ENCODE results near the gene BRIP1.

Gene BRIP1

DNA sequence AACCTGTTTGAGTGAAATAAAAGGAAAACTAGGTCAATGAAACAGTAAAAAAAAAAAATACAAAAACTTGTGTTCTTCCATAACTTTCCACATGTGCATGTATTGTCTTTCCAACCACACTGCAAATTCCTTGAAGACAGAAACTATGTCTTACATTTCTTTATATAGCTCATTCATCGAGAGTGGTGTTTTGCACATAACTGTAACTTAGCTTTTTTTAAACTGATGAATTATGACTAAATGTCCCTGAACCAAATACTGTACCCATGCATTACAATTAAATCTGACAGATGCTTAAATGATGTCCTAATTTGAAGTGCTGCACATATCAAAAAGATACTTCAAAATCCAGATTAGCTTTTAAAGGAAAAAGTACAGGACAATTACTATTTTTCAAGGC, 50.1 kb downstream of the BRIP1 start:
- Histone ChIP-seq H3K4me3 (ENCODE audit: low read length) (no peak overlapping the region), H3K27ac (ENCODE audit: low read length) (no peak overlapping the region)
- no peak for TF ChIP-seq EZH2phosphoT487 (IDR thresholded peaks at IDR 0.05; ENCODE audit: low read depth)
- TF ChIP-seq, protein P1, sequence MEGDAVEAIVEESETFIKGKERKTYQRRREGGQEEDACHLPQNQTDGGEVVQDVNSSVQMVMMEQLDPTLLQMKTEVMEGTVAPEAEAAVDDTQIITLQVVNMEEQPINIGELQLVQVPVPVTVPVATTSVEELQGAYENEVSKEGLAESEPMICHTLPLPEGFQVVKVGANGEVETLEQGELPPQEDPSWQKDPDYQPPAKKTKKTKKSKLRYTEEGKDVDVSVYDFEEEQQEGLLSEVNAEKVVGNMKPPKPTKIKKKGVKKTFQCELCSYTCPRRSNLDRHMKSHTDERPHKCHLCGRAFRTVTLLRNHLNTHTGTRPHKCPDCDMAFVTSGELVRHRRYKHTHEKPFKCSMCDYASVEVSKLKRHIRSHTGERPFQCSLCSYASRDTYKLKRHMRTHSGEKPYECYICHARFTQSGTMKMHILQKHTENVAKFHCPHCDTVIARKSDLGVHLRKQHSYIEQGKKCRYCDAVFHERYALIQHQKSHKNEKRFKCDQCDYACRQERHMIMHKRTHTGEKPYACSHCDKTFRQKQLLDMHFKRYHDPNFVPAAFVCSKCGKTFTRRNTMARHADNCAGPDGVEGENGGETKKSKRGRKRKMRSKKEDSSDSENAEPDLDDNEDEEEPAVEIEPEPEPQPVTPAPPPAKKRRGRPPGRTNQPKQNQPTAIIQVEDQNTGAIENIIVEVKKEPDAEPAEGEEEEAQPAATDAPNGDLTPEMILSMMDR (IDR thresholded peaks at IDR 0.05; ENCODE audit: low read depth, low read length), result no peak

GRCh38 chr17:61812747-61813146, 50.6 kb downstream of the BRIP1 start:
- Histone ChIP-seq H2AFZ (ENCODE audit: low read depth, low read length) (no peak overlapping the region), H3K4me1 (ENCODE audit: low read length) (peaks cover 16% of the 10 kb centered on the region), H3K36me3 (replicated peaks; ENCODE audit: low read depth, low read length) (peaks cover 14% of the 10 kb centered on the region), H4K20me1 (ENCODE audit: insufficient read depth, low read length) (no peaks in the 10 kb centered on the region), H3K27me3 (ENCODE audit: low read depth, low read length) (no peaks in the 10 kb centered on the region), H3K4me2 (ENCODE audit: low read length) (no peak overlapping the region), H3K79me2 (ENCODE audit: low read length) (no peaks in the 10 kb centered on the region), H3K9ac (ENCODE audit: low read length) (no peak overlapping the region), H3K9me3 (ENCODE audit: insufficient read depth, low read length) (no peaks in the 10 kb centered on the region), H3K4me3 (ENCODE audit: low read length) (no peak overlapping the region), H3K27ac (ENCODE audit: low read length) (no peak overlapping the region)
- TF ChIP-seq, protein P1 (IDR thresholded peaks at IDR 0.05; ENCODE audit: low read depth, low read length), result no peak
- no peak for TF ChIP-seq EZH2phosphoT487 (IDR thresholded peaks at IDR 0.05; ENCODE audit: low read depth)

More for the DNA sequence above, 50.1 kb downstream of the BRIP1 start:
- Histone ChIP-seq H3K36me3 (replicated peaks; ENCODE audit: low read depth, low read length) (peaks cover 13% of the 10 kb centered on the region), H3K79me2 (ENCODE audit: low read length) (no peaks in the 10 kb centered on the region), H3K9ac (ENCODE audit: low read length) (no peak overlapping the region), H4K20me1 (ENCODE audit: insufficient read depth, low read length) (no peaks in the 10 kb centered on the region), H3K9me3 (ENCODE audit: insufficient read depth, low read length) (no peaks in the 10 kb centered on the region), H3K4me2 (ENCODE audit: low read length) (no peak overlapping the region), H3K27me3 (ENCODE audit: low read depth, low read length) (no peaks in the 10 kb centered on the region), H2AFZ (ENCODE audit: low read depth, low read length) (no peak overlapping the region), H3K4me1 (ENCODE audit: low read length) (peaks cover 16% of the 10 kb centered on the region)

DNA sequence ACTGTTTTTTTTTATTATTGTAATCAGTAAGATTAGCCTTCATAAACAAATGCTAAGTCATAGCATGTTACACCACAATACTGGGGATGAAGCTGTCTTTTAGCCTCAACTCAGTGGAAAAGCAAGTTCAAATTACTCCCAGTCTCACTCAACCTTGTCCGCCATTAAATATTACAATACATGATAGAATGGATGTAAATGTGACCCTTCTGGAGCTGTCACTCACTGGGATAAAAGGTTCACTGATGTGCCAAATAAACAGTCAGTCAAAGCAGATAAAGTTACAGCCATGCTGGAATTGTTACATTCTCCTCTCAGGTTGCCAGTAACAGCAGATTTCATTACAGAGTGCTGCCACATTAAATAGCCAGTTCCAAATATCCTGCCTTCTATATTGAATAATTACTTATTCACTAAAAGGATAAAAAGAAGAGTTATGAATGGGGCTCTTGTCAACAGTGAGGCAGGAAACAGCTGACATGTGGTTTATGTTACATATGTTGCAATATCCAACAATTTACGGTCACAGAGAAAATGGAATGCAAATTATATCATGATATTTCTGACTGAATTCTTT, 53.4 kb downstream of the BRIP1 start:
- Histone ChIP-seq H3K4me2 (ENCODE audit: low read length) (no peak overlapping the region), H3K27me3 (ENCODE audit: low read depth, low read length) (no peaks in the 10 kb centered on the region), H3K36me3 (replicated peaks; ENCODE audit: low read depth, low read length) (peaks cover 7% of the 10 kb centered on the region), H3K4me1 (ENCODE audit: low read length) (peaks cover 6% of the 10 kb centered on the region), H3K9ac (ENCODE audit: low read length) (no peak overlapping the region), H2AFZ (ENCODE audit: low read depth, low read length) (no peak overlapping the region), H3K4me3 (ENCODE audit: low read length) (no peak overlapping the region), H3K79me2 (ENCODE audit: low read length) (no peaks in the 10 kb centered on the region), H3K9me3 (ENCODE audit: insufficient read depth, low read length) (no peaks in the 10 kb centered on the region), H4K20me1 (ENCODE audit: insufficient read depth, low read length) (no peaks in the 10 kb centered on the region), H3K27ac (ENCODE audit: low read length) (no peak overlapping the region)
- TF ChIP-seq, protein P1 (IDR thresholded peaks at IDR 0.05; ENCODE audit: low read depth, low read length), result no peak
- TF ChIP-seq EZH2phosphoT487 (IDR thresholded peaks at IDR 0.05; ENCODE audit: low read depth), result no peak

DNA sequence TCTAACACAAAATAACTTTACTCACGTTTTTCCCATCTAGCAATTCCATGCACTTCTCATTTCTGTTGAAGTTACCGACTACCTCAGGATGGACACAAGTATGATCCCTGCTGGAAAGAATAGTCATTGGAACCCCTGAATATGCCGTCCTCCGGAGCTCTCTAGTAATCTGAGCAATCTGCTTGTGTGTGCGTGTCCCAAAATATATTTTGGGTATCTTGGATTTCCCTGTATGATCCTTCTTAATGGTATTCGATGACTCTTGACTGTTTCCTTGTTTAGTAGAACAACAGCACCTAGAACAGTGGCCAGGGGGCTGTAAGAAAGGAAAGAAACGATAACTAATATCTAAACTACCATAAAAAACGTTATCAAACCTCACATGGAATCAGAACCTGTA, 54.9 kb downstream of the BRIP1 start:
- H3K79me2 ChIP-seq (ENCODE audit: low read length), result no peaks in the 10 kb centered on the region
- no peak overlapping the region for H3K9ac ChIP-seq (ENCODE audit: low read length)
- H3K27ac ChIP-seq (ENCODE audit: low read length), result no peak overlapping the region
- no peaks in the 10 kb centered on the region for H4K20me1 ChIP-seq (ENCODE audit: insufficient read depth, low read length)
- peaks cover 10% of the 10 kb centered on the region for H3K4me1 ChIP-seq (ENCODE audit: low read length)
- H3K36me3 ChIP-seq (replicated peaks; ENCODE audit: low read depth, low read length), result peaks cover 5% of the 10 kb centered on the region
- TF ChIP-seq, protein P1 (IDR thresholded peaks at IDR 0.05; ENCODE audit: low read depth, low read length), result no peak
- TF ChIP-seq EZH2phosphoT487 (IDR thresholded peaks at IDR 0.05; ENCODE audit: low read depth), result no peak
- no peaks in the 10 kb centered on the region for H3K27me3 ChIP-seq (ENCODE audit: low read depth, low read length)
- no peak overlapping the region for H3K4me2 ChIP-seq (ENCODE audit: low read length)
- no peak overlapping the region for H2AFZ ChIP-seq (ENCODE audit: low read depth, low read length)
- H3K9me3 ChIP-seq (ENCODE audit: insufficient read depth, low read length), result no peaks in the 10 kb centered on the region
- H3K4me3 ChIP-seq (ENCODE audit: low read length), result no peak overlapping the region

Measured in OCI-LY3 (cell line).